OCI-LY1 (cell line): ENCODE results near the gene USP10.

Experiments
- EZH2 ChIP-seq: fragments of 200-600 bp; sonication (generic), shearing (Covaris generic); IDR thresholded peaks from 2 replicates; pipeline ENCODE4 v1.8.0; 2017; ENCODE audit warnings: borderline replicate concordance, mixed run types, mild to moderate bottlenecking, antibody characterized with exemption, low read length, moderate library complexity, mixed read lengths
- TF ChIP-seq, protein P1 (sequence below): fragments of 200-600 bp; sonication (generic), shearing (Covaris generic); IDR thresholded peaks from 2 replicates; pipeline ENCODE4 v1.5.1; 2017; ENCODE audit warnings: mild to moderate bottlenecking, antibody characterized with exemption, low read length, moderate library complexity, mixed read lengths

- TF ChIP-seq, protein P1, sequence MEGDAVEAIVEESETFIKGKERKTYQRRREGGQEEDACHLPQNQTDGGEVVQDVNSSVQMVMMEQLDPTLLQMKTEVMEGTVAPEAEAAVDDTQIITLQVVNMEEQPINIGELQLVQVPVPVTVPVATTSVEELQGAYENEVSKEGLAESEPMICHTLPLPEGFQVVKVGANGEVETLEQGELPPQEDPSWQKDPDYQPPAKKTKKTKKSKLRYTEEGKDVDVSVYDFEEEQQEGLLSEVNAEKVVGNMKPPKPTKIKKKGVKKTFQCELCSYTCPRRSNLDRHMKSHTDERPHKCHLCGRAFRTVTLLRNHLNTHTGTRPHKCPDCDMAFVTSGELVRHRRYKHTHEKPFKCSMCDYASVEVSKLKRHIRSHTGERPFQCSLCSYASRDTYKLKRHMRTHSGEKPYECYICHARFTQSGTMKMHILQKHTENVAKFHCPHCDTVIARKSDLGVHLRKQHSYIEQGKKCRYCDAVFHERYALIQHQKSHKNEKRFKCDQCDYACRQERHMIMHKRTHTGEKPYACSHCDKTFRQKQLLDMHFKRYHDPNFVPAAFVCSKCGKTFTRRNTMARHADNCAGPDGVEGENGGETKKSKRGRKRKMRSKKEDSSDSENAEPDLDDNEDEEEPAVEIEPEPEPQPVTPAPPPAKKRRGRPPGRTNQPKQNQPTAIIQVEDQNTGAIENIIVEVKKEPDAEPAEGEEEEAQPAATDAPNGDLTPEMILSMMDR: no peak
- TF ChIP-seq EZH2: no peak
Measured at GRCh38 chr16:84774810-84775209, 75.0 kb downstream of the USP10 start.
